Breast epithelium (tissue), 4 donors: ENCODE measurements around the gene EFNB2. TPM values are rescaled to one million over a fixed set of nuclear protein-coding genes. Genes with fewer than 3 reads are reported as not detected.

Experiments
- DNase-seq, 2 donors: peaks; one replicate each; pipeline ENCODE4 v3.0.0-alpha.2; 2019; ENCODE audit warnings: low spot score in 2 of 2
- H3K27ac ChIP-seq, 2 donors: fragments of 200-600 bp; sonication (generic) in 1 of 2; one replicate each; pipeline ENCODE4 v1.5.1; 2016 to 2019; ENCODE audit warnings: mild to moderate bottlenecking in 1 of 2
- H3K27me3 ChIP-seq, 2 donors: fragments of 200-600 bp; sonication (generic) in 1 of 2; one replicate each; pipeline versions ENCODE4 v1.5.1 to v1.6.0; 2017 to 2019; ENCODE audit warnings: control low read depth in 1 of 2, mild to moderate bottlenecking in 1 of 2
- H3K36me3 ChIP-seq: fragments of 200-600 bp; one replicate; pipeline ENCODE4 v1.5.1; 2019
- H3K4me1 ChIP-seq, 2 donors: fragments of 200-600 bp; sonication (generic); one replicate each; pipeline ENCODE4 v1.5.1; 2016 to 2019; ENCODE audit warnings: control low read depth in 1 of 2
- H3K4me3 ChIP-seq, 3 donors: fragments of 200-600 bp; sonication (generic); 1 replicate in 2 of 3; 2 replicates in 1 of 3; pipeline ENCODE4 v1.5.1; 2016 to 2019; ENCODE audit warnings: mild to moderate bottlenecking in 3 of 3, moderate library complexity in 2 of 3
- H3K9me3 ChIP-seq, 2 donors: fragments of 200-600 bp; sonication (generic) in 1 of 2; one replicate each; pipeline ENCODE4 v1.5.1; 2016 to 2019; ENCODE audit warnings: control low read depth in 1 of 2
- POLR2A ChIP-seq: fragments of 450-650 bp; IDR thresholded peaks from one replicate; pipeline ENCODE4 v1.6.1; 2016; ENCODE audit warnings: antibody characterized with exemption, mild to moderate bottlenecking, moderate library complexity
- POLR2AphosphoS5 ChIP-seq, 3 donors: sonication (generic); formaldehyde crosslinking; IDR thresholded peaks; one replicate each; pipeline ENCODE4 v1.6.1; 2017; ENCODE audit warnings: antibody characterized with exemption in 3 of 3
- intact Hi-C: fragments of 100-400 bp; cut with DNase I; formaldehyde crosslinking; loops from one replicate; pipeline ENCODE4 v1.15.1; 2023; ENCODE audit warnings: low total_unique reads
- total RNA-seq, 3 donors: library from RNA; depleted of rRNA; stranded (reverse); fragments of >200 nt; gene quantifications; one replicate each; pipeline ENCODE4 v1.1.0, GENCODE V29; 2016
- TF ChIP-seq, protein P1 (sequence below), 3 donors: fragments of 450-650 bp; IDR thresholded peaks; one replicate each; pipeline ENCODE4 v1.5.1; 2016 to 2017; ENCODE audit warnings: antibody characterized with exemption in 3 of 3, mild to moderate bottlenecking in 3 of 3, moderate library complexity in 3 of 3

EFNB2 gene
- total RNA-seq, 3 donors from 2014 or later = 9.4 to 15.7 (median 15.2) TPM

DNA sequence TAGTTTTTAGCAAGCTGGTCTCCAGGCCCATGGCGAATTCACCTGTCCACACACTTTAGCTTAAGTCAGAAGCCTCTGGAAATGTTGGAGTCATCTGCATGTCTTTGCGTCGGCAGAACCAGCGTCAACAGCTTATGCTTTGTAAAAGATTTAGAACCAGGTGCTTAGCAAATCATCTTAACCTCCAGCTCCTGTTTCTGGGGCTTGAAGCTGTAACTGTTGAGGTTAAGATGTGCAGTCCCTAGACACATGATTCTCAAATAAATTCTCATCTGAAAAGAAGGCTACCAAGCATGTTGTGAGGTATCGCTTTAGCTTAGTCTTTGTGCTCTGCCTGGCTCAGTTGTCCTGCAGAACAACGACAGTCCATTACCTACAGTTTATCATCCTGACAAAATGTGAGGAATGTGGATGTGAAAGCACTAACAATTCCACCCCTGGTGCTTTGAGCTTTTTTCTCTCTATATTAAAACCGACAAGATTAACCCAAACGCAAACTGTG is 4.4 kb downstream of the EFNB2 start:
- H3K27ac ChIP-seq = peak overlapping the region; percentile 24 to 66
- peak overlapping the region in 2 of 3 donors; percentile 0 to 51 for H3K4me3 ChIP-seq
- no peaks in the 10 kb centered on the region for H3K36me3 ChIP-seq
- H3K4me1 ChIP-seq = peaks cover 3 to 8% of the 10 kb centered on the region in 2 donors
- no peaks in the 10 kb centered on the region for H3K9me3 ChIP-seq
- intact Hi-C loops = no loop called here
- no peak for DNase-seq
- H3K27me3 ChIP-seq = no peaks in the 10 kb centered on the region
- TF ChIP-seq POLR2A (no peak), POLR2AphosphoS5 (IDR thresholded peaks at IDR 0.05) (no peak)
- TF ChIP-seq, protein P1, sequence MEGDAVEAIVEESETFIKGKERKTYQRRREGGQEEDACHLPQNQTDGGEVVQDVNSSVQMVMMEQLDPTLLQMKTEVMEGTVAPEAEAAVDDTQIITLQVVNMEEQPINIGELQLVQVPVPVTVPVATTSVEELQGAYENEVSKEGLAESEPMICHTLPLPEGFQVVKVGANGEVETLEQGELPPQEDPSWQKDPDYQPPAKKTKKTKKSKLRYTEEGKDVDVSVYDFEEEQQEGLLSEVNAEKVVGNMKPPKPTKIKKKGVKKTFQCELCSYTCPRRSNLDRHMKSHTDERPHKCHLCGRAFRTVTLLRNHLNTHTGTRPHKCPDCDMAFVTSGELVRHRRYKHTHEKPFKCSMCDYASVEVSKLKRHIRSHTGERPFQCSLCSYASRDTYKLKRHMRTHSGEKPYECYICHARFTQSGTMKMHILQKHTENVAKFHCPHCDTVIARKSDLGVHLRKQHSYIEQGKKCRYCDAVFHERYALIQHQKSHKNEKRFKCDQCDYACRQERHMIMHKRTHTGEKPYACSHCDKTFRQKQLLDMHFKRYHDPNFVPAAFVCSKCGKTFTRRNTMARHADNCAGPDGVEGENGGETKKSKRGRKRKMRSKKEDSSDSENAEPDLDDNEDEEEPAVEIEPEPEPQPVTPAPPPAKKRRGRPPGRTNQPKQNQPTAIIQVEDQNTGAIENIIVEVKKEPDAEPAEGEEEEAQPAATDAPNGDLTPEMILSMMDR (IDR thresholded peaks at IDR 0.05) = no peak

DNA sequence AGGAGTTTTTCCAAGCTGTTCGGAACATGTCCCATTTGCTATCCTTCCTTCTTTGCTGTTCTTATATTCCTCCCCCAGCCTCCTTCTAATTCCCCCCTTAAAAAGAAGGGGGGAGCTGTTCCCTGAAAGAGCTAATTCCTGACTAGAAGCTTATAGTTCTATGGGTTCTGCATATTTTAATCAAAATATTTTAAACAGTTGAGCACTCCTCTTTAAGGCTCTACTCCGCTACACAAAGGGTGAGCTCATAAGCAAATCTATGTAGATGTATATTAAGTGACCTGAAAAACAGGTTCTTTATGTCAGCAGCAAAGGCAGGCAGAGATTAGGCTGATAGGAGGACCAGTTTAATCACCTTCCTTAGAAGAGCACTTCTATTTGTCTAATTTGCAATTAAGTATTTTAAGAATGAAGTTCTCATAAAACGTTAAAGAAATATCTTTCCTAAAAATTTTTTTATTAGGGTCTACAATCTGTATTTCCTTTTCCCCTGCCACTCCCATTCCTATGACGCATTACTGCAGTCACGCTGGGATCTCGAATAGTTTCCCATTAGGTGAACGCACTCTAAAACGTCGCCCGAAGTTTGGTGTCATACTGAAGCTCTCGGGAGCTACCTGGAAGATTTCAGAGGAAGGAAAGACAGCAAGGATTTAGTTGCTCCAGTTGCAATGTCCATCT is 5.2 kb downstream of the EFNB2 start:
- Histone ChIP-seq H3K27ac (peak overlapping the region; percentile 50 to 66), H3K36me3 (no peaks in the 10 kb centered on the region), H3K4me1 (peaks cover 3 to 8% of the 10 kb centered on the region in 2 donors), H3K9me3 (no peaks in the 10 kb centered on the region), H3K4me3 (peak overlapping the region in 2 of 3 donors; percentile 0 to 51), H3K27me3 (no peaks in the 10 kb centered on the region)
- TF ChIP-seq POLR2A (no peak), POLR2AphosphoS5 (IDR thresholded peaks at IDR 0.05) (no peak)
- TF ChIP-seq, protein P1 (IDR thresholded peaks at IDR 0.05) = no peak
- intact Hi-C loops = no loop called here
- DNase-seq = no peak

DNA sequence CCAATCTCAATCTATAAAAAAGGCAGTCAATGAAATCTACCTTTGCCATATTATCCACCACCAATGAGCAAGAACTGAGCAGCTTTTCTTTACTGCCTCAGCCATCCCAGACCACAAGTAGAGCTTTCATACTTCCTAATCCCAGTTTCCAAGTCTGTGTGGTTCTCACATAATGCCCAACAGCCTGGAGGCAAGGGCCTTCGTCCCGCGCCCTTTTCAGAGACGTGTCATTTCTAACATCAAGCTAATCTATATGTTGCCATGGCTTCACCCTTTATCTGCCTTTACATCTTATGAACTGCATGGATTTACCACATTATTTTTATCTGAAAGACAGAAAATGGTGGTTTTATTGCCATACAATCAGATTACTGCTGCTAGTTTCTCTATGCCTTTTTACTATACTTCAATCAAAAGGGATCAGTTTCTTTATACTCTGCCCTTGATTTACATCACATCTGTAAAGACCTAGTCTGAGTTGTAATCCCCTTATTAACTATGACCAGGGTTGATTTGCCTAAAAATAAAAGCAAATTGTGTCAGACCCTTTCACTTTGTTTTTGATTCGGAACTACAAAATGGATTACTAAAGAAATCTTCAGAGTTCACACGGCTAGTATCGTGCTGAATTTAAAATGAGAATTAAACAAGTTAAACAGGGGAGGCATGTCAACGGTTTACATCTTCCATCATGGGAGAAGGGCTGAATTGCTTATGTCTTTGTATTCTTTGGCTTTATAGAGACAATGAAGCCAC is 5.9 kb downstream of the EFNB2 start:
- Histone ChIP-seq H3K4me3 (peak overlapping the region in 1 of 3 donors; percentile 51), H3K27ac (peak overlapping the region; percentile 50 to 66), H3K36me3 (no peaks in the 10 kb centered on the region), H3K9me3 (no peaks in the 10 kb centered on the region), H3K27me3 (no peaks in the 10 kb centered on the region), H3K4me1 (peaks cover 3 to 8% of the 10 kb centered on the region in 2 donors)
- intact Hi-C loops = no loop called here
- no peak for TF ChIP-seq POLR2A
- no peak for TF ChIP-seq POLR2AphosphoS5 (IDR thresholded peaks at IDR 0.05)
- TF ChIP-seq, protein P1 (IDR thresholded peaks at IDR 0.05) = no peak
- DNase-seq = no peak

DNA sequence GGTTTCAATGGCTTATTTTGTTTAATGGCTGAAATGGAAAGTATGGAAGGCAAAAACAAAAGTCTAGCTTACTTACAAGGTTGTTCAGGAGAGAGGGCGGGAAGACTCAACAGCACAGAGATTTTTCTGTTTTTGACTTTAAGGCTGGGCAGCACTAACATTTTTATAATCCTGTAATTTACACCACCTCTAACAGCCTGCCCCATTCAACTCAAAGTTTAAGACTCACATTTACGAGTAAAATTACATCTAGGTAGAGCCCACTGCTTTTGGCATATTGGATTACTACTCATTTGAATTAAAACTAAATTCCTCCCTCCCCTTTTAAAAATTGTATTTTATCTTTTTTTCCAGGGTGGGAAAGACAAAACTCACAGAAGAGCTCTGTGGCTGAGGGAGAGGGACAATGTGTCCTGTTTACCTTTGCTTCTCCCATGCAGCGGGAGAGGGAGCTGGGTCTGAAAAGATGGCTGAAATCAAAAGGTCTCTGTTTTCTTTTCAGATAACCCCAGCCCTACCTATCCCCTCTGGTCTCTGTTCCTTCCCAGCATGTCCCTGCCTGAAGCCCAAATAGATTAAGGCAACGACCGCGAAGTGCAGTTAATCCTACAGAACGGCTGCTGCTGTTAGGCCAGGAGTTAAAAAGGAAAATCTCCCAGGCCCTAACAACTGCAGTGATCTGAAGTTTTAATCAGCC is 6.6 kb downstream of the EFNB2 start:
- H3K27me3 ChIP-seq = no peaks in the 10 kb centered on the region
- no peak overlapping the region for H3K4me3 ChIP-seq
- no peak for TF ChIP-seq POLR2A
- TF ChIP-seq POLR2AphosphoS5 (IDR thresholded peaks at IDR 0.05) = no peak
- TF ChIP-seq, protein P1 (IDR thresholded peaks at IDR 0.05) = no peak
- peaks cover 0 to 8% of the 10 kb centered on the region in 2 donors for H3K4me1 ChIP-seq
- intact Hi-C loops = no loop called here
- peak overlapping the region; percentile 50 to 66 for H3K27ac ChIP-seq
- H3K9me3 ChIP-seq = no peaks in the 10 kb centered on the region
- no peak for DNase-seq
- H3K36me3 ChIP-seq = no peaks in the 10 kb centered on the region
